Peyer's patch (tissue), 4 donors: Measurements from ENCODE around the gene GJA4. TPM values are rescaled to one million over a fixed set of nuclear protein-coding genes. Genes with fewer than 3 reads are reported as not detected.
"Not testable (repeated sequence)": the region's sequence is repeated elsewhere in the genome, so short reads cannot be mapped to it uniquely, and the experiment has no call there.

Experiments used
- DNase-seq, 3 donors: peaks; one replicate each; pipeline ENCODE4 v3.0.0-alpha.2; 2017 to 2019
- H3K27ac ChIP-seq, 4 donors: fragments of 200-600 bp; sonication (generic); one replicate each; pipeline ENCODE4 v1.5.1; 2016 to 2019
- H3K27me3 ChIP-seq, 2 donors: fragments of 200-600 bp; sonication (generic); one replicate each; pipeline ENCODE4 v1.5.1; 2019
- H3K36me3 ChIP-seq, 3 donors: fragments of 200-600 bp; sonication (generic); one replicate each; pipeline ENCODE4 v1.5.1; 2016 to 2019
- H3K4me1 ChIP-seq, 4 donors: fragments of 200-600 bp; sonication (generic); one replicate each; pipeline ENCODE4 v1.5.1; 2016 to 2019
- H3K4me3 ChIP-seq, 4 donors: fragments of 200-600 bp; sonication (generic); 1 replicate in 3 of 4; 2 replicates in 1 of 4; pipeline ENCODE4 v1.5.1; 2016 to 2019; ENCODE audit warnings: mild to moderate bottlenecking in 1 of 4
- H3K9me3 ChIP-seq, 4 donors: fragments of 200-600 bp; sonication (generic); one replicate each; pipeline ENCODE4 v1.5.1; 2016 to 2019; ENCODE audit warnings: mild to moderate bottlenecking in 1 of 4
- POLR2A ChIP-seq, 2 donors: fragments of 450-650 bp; IDR thresholded peaks; one replicate each; pipeline ENCODE4 v1.5.1; 2017; ENCODE audit warnings: antibody characterized with exemption in 2 of 2, mild to moderate bottlenecking in 2 of 2, moderate library complexity in 2 of 2
- total RNA-seq, 4 donors: library from RNA; depleted of rRNA; stranded (reverse); fragments of >200 nt; gene quantifications; one replicate each; pipeline ENCODE4 v1.1.0, GENCODE V29; 2016
- TF ChIP-seq, protein P1 (sequence below), 6 experiments: fragments of 450-650 bp in 4 of 6; fragments of 200-600 bp in 2 of 6; sonication (generic) in 1 of 6; IDR thresholded peaks; one replicate each; pipeline ENCODE4 v1.5.1; 2017 to 2019; ENCODE audit warnings: antibody characterized with exemption in 6 of 6, mild to moderate bottlenecking in 3 of 6, moderate library complexity in 1 of 6

Gene GJA4
- total RNA-seq, 4 donors from 2014 or later: 2.5 to 6.1 (median 4.3) TPM

DNA sequence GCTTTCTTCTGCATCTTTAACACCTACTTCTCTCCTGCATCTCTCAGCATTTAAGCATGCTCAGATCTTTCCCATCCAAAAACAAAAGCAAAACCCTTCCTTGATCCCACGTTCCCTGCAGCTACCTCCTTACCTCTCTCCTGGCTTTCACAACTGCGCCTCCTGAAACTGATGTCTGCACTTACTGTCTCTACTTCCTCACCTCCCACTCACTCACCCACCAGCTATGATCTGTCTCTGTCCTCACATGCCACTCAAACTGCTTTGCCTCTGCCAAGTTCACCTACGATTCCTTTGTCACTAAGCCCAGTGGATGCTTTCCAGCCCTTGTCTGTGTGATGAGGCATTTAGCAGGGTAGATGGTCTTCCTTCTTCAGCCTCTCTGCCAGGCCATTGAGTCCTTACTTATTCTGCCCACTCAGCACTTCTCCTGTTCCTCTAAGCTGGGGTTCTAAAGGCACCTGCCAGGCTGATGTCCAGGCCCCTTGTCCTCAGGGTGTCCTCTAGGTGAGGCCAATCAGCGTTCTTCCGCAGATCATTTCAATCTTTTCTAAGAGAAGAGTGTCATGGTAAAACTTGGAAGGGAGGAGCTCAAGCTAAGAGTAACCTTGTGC is 21.8 kb upstream of the GJA4 start:
- Histone ChIP-seq H3K9me3 (no peaks in the 10 kb centered on the region), H3K36me3 (no peaks in the 10 kb centered on the region), H3K4me1 (no peaks in the 10 kb centered on the region), H3K27me3 (no peaks in the 10 kb centered on the region), H3K27ac (no peak overlapping the region), H3K4me3 (no peak overlapping the region)
- TF ChIP-seq POLR2A (IDR thresholded peaks at IDR 0.05): no peak
- TF ChIP-seq, protein P1, sequence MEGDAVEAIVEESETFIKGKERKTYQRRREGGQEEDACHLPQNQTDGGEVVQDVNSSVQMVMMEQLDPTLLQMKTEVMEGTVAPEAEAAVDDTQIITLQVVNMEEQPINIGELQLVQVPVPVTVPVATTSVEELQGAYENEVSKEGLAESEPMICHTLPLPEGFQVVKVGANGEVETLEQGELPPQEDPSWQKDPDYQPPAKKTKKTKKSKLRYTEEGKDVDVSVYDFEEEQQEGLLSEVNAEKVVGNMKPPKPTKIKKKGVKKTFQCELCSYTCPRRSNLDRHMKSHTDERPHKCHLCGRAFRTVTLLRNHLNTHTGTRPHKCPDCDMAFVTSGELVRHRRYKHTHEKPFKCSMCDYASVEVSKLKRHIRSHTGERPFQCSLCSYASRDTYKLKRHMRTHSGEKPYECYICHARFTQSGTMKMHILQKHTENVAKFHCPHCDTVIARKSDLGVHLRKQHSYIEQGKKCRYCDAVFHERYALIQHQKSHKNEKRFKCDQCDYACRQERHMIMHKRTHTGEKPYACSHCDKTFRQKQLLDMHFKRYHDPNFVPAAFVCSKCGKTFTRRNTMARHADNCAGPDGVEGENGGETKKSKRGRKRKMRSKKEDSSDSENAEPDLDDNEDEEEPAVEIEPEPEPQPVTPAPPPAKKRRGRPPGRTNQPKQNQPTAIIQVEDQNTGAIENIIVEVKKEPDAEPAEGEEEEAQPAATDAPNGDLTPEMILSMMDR (IDR thresholded peaks at IDR 0.05): no peak
- DNase-seq: no peak

DNA sequence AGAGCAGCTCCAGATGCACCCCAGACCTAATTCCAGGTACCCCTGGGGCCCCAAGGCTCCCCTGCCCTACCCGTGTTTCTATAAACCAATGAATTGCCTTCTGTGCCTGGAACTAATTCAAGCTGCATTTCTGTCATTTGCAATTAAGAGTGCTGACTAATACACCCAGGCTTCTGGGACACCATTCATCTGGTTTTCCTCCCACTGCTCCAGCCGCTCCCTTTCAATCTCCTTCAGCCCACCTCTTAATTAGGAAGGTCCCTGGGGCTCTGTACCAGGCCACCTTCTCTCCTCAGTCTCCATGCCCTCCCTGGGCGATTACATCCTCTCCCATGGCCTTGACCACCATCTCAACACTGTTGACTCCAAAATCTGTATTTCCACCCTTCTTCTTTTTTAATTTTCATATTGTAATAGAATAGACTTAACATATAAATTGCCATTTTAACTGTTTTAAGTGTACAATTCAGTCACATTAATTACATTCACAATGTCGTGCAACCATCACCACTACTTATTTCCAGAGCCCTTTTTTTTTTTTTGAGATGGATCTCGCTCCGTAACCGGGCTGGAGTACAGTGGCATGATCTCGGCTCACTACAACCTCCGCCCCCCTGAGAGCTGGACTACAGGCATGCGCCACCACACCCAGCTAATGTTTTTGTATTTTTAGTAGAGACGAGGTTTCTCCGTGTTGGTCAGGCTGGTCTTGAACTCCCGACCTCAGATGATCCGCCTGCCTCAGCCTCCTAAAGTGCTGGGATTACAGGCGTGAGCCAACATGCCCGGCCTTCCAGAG is 21.0 kb upstream of the GJA4 start:
- H3K4me3 ChIP-seq: no peak overlapping the region
- DNase-seq: no peak

DNA sequence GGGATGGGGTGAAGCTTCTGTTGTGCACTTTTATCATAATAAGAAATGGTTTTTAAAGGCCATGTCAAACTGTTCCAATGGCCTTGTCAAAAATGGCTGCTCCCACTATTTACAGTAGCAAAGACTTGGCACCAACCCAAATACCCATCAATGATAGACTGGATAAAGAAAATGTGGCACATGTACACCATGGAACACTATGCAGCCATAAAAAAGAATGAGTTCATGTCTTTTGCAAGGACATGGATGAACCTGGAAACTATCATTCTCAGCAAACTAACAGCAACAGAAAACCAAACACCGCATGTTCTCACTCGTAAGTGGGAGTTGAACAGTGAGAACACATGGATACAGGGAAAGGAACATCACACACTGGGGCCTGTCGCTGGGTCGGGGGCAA is 19.7 kb upstream of the GJA4 start:
- H3K4me1 ChIP-seq, H3K27ac ChIP-seq, H3K36me3 ChIP-seq, H3K9me3 ChIP-seq, H3K27me3 ChIP-seq, H3K4me3 ChIP-seq, DNase-seq: not testable (repeated sequence)

More for the DNA sequence above, 21.0 kb upstream of the GJA4 start:
- no peaks in the 10 kb centered on the region for H3K4me1 ChIP-seq
- H3K27ac ChIP-seq: no peak overlapping the region
- no peak for TF ChIP-seq POLR2A (IDR thresholded peaks at IDR 0.05)
- TF ChIP-seq, protein P1 (IDR thresholded peaks at IDR 0.05): no peak
- H3K27me3 ChIP-seq: no peaks in the 10 kb centered on the region
- H3K36me3 ChIP-seq: no peaks in the 10 kb centered on the region
- H3K9me3 ChIP-seq: no peaks in the 10 kb centered on the region

DNA sequence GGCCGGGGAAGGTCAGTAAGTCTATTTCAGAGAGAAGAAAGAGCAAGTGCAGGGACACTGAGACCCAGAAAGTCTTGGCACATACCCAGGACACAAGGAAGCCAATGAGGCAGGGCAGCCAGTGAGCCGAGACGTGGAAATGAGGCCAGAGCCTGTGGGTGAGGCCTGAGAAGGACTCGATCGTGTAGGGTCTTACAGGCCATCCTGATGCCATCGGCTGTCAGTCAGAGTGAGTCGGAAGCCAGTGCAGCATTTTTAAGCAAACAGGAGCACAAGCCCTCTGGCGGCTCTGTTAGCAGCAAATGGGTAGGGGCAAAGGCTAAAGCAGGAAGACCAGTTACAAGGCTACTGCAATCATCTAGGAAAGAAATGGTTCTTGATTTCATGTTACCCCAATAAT is 17.8 kb upstream of the GJA4 start:
- Histone ChIP-seq H3K4me1 (no peaks in the 10 kb centered on the region), H3K4me3 (no peak overlapping the region), H3K27me3 (no peaks in the 10 kb centered on the region), H3K36me3 (no peaks in the 10 kb centered on the region), H3K27ac (no peak overlapping the region), H3K9me3 (no peaks in the 10 kb centered on the region)
- TF ChIP-seq POLR2A (IDR thresholded peaks at IDR 0.05): no peak
- TF ChIP-seq, protein P1 (IDR thresholded peaks at IDR 0.05): no peak
- no peak for DNase-seq

DNA sequence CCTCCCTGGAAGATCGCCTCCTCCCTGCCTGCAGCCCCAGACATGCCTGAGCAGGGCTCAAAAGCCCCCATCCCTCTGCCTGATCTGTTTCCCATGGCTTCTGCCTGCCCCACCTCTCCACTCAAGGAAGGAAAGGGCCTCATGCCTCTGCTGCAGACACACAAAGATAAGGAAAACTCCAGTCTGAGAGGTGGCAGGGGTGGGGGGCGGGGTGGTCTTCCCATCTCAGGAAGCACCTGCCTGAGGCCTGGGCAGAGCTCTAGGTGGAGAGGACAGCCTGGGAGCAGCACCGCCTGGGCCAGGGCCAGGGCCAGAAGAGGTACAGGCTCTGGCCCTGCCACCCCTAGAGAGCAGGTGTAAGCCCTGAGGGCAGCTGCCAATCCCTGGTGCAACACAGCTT is 15.9 kb upstream of the GJA4 start:
- H3K27me3 ChIP-seq: peaks cover 0 to 10% of the 10 kb centered on the region in 2 donors

More for the DNA sequence above, 15.9 kb upstream of the GJA4 start:
- Histone ChIP-seq H3K27ac (no peak overlapping the region), H3K4me3 (no peak overlapping the region), H3K4me1 (peaks cover 0 to 15% (median 3%) of the 10 kb centered on the region in 4 donors), H3K36me3 (no peaks in the 10 kb centered on the region), H3K9me3 (no peaks in the 10 kb centered on the region)
- DNase-seq: no peak
- TF ChIP-seq, protein P1 (IDR thresholded peaks at IDR 0.05): no peak
